GM19324 (cell line): Measurements from ENCODE around the gene FURIN.
"Not testable (repeated sequence)": the region's sequence is repeated elsewhere in the genome, so short reads cannot be mapped to it uniquely, and the experiment has no call there.

Source experiments
- ATAC-seq: cut with Tn5 transposase; IDR thresholded peaks from one replicate; pipeline ENCODE4 v1.9.1; 2021; ENCODE audit warnings: mild to moderate bottlenecking, moderate library complexity; ENCODE audit not compliant: unreplicated experiment, low FRiP score

The FURIN gene

GRCh38 chr15:90912770-90913075 is 44.3 kb downstream of the FURIN start:
- no peak for ATAC-seq

GRCh38 chr15:90913398-90913944 is 45.1 kb downstream of the FURIN start:
- no peak for ATAC-seq

- no peak for ATAC-seq
Measured at GRCh38 chr15:90914305-90915080, 46.1 kb downstream of the FURIN start.

GRCh38 chr15:90915216-90915807 is 46.9 kb downstream of the FURIN start:
- no peak for ATAC-seq

GRCh38 chr15:90915808-90916440 is 47.5 kb downstream of the FURIN start:
- ATAC-seq, result no peak

- ATAC-seq, result no peak
Measured at GRCh38 chr15:90916461-90916860, 48.1 kb downstream of the FURIN start.

GRCh38 chr15:90917569-90917968 is 49.2 kb downstream of the FURIN start:
- no peak for ATAC-seq

GRCh38 chr15:90918034-90918788 is 49.8 kb downstream of the FURIN start:
- no peak for ATAC-seq

GRCh38 chr15:90918835-90919234 is 50.4 kb downstream of the FURIN start:
- no peak for ATAC-seq

GRCh38 chr15:90921887-90922286 is 53.5 kb downstream of the FURIN start:
- ATAC-seq, result no peak

- peak; percentile 75 for ATAC-seq
Measured at GRCh38 chr15:90922712-90923322, 54.4 kb downstream of the FURIN start.

- ATAC-seq, result peak; percentile 49
Measured at GRCh38 chr15:90924375-90924774, 56.0 kb downstream of the FURIN start.

GRCh38 chr15:90926766-90927165 is 58.4 kb downstream of the FURIN start:
- not testable (repeated sequence) for ATAC-seq

- not testable (repeated sequence) for ATAC-seq
Measured at GRCh38 chr15:90928106-90928505, 59.7 kb downstream of the FURIN start.

- no peak for ATAC-seq
Measured at GRCh38 chr15:90929246-90930019, 61.0 kb downstream of the FURIN start.

GRCh38 chr15:90930861-90931574 is 62.6 kb downstream of the FURIN start:
- no peak for ATAC-seq

- ATAC-seq, result no peak
Measured at GRCh38 chr15:90931575-90931827, 63.1 kb downstream of the FURIN start.

- peak; percentile 49 for ATAC-seq
Measured at GRCh38 chr15:90931828-90932659, 63.7 kb downstream of the FURIN start, which contains the start of gene HDDC3. Gene HDDC3, minus strand, starts transcription at chr15:90932549. Its CDS starts 9 bp downstream, at chr15:90932540.
